ENCODE results near the gene C5orf34. TPM values are rescaled to one million over a fixed set of nuclear protein-coding genes. Genes with fewer than 3 reads are reported as not detected.

C5orf34 gene
- total and polyA plus RNA-seq, 2 of the 4 experiments (the other 2 are of a cell fraction): 3.3 to 6.1 TPM

GRCh38 chr5:43547532-43547931, 32.6 kb upstream of the C5orf34 start:
- H2AK5ac ChIP-seq (ENCODE audit: low read depth, low read length): no peak overlapping the region
- no peak overlapping the region for H3K14ac ChIP-seq (replicated peaks; ENCODE audit: low read depth, low read length)
- no peak overlapping the region for H2AK9ac ChIP-seq (replicated peaks; ENCODE audit: low read depth, low read length, poor library complexity)
- no peak overlapping the region for H4K5ac ChIP-seq (ENCODE audit: low read depth, low read length)
- no peak overlapping the region for H3K4me2 ChIP-seq (ENCODE audit: low read depth, low read length)
- no peak overlapping the region for H3K4ac ChIP-seq (ENCODE audit: low read depth, low read length)
- intact Hi-C loops (cut with micrococcal nuclease) (no loop called here), in situ Hi-C loops (cut with MboI; ENCODE audit: low sequenced_read_pairs) (no loop called here), dilution Hi-C loops (cut with HindIII; ENCODE audit: low sequenced_read_pairs, unreplicated experiment) (no loop called here)
- ChIA-PET CTCF (no interaction called here), POLR2A (ENCODE audit: unreplicated experiment) (no interaction called here)
- no peak for DNase-seq
- H3K36me3 ChIP-seq (ENCODE audit: control insufficient read depth, insufficient read depth, low read length): peaks cover 35% of the 10 kb centered on the region
- H3K4me3 ChIP-seq (ENCODE audit: insufficient read depth, low read depth, low read length): no peak overlapping the region
- H3K56ac ChIP-seq (ENCODE audit: extremely low read depth, insufficient read depth, low read length): no peak overlapping the region
- peaks cover 4% of the 10 kb centered on the region; the same call in 1 of the 2 replicates for H4K20me1 ChIP-seq (ENCODE audit: insufficient read depth, low read length)
- ATAC-seq (ENCODE audit: low read depth): no peak
- no TSS peak for BruUV-seq (replicated peaks)
- H3K27me3 ChIP-seq (ENCODE audit: control insufficient read depth, insufficient read depth, low read length): no peaks in the 10 kb centered on the region
- H3K9me1 ChIP-seq (ENCODE audit: insufficient read depth, low read length): no peaks in the 10 kb centered on the region; the same call in 1 of the 2 replicates
- H4K8ac ChIP-seq (ENCODE audit: low read depth in 2 of 2, low read length in 2 of 2): no peak overlapping the region
- H2AFZ ChIP-seq (replicated peaks; ENCODE audit: low read length, poor library complexity): no peak overlapping the region
- H3K9me3 ChIP-seq (ENCODE audit: control insufficient read depth, insufficient read depth, low read length): no peaks in the 10 kb centered on the region
- H2BK5ac ChIP-seq (ENCODE audit: low read depth, low read length, poor library complexity, severe bottlenecking): no peak overlapping the region
- no CpG with 5 or more reads among the region's 2 CpGs for WGBS, 2 experiments (ENCODE audit: extremely low coverage in 2 of 2, insufficient read length in 1 of 2)
- H2BK15ac ChIP-seq (ENCODE audit: low read depth, low read length): no peak overlapping the region
- H2BK120ac ChIP-seq (ENCODE audit: low read depth, low read length): no peak overlapping the region
- TF ChIP-seq RAD21 (IDR thresholded peaks at IDR 0.05; ENCODE audit: low read length): no peak
- TF ChIP-seq, protein P1, sequence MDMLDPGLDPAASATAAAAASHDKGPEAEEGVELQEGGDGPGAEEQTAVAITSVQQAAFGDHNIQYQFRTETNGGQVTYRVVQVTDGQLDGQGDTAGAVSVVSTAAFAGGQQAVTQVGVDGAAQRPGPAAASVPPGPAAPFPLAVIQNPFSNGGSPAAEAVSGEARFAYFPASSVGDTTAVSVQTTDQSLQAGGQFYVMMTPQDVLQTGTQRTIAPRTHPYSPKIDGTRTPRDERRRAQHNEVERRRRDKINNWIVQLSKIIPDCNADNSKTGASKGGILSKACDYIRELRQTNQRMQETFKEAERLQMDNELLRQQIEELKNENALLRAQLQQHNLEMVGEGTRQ (IDR thresholded peaks at IDR 0.05; ENCODE audit: low read depth, low read length): no peak
- no peak for TF ChIP-seq MAFK (IDR thresholded peaks at IDR 0.05; ENCODE audit: low read depth, low read length)
- no peak for TF ChIP-seq RCOR1 (IDR thresholded peaks at IDR 0.05; ENCODE audit: insufficient replicate concordance, low read length)
- no peak for TF ChIP-seq CHD1 (IDR thresholded peaks at IDR 0.05; ENCODE audit: low read depth, low read length)
- TF ChIP-seq POLR2A (IDR thresholded peaks at IDR 0.05; ENCODE audit: low read depth, low read length): no peak
- no peak overlapping the region for H3K27ac ChIP-seq (ENCODE audit: insufficient read depth, low read length)
- H4K91ac ChIP-seq (ENCODE audit: insufficient read depth, low read depth, low read length): no peak overlapping the region
- no peak overlapping the region for H3K9ac ChIP-seq (ENCODE audit: low read depth, low read length)
- H3K79me1 ChIP-seq (ENCODE audit: low read depth in 1 of 2, low read length in 2 of 2): peaks cover 38 to 52% of the 10 kb centered on the region in 2 experiments
- H3K23ac ChIP-seq (ENCODE audit: low read depth, low read length): no peak overlapping the region
- no peaks in the 10 kb centered on the region for H3K4me1 ChIP-seq (ENCODE audit: control insufficient read depth, insufficient read depth, low read length)
- no peak overlapping the region for H2BK20ac ChIP-seq (ENCODE audit: low read depth, low read length)
- H3K18ac ChIP-seq (ENCODE audit: low read depth, low read length): no peak overlapping the region

Data from IMR-90 (cell line).